Peyer's patch (tissue), 4 donors: ENCODE measurements around the gene SH3RF1. TPM values are rescaled to one million over a fixed set of nuclear protein-coding genes. Genes with fewer than 3 reads are reported as not detected.

Experiments used
- DNase-seq, 3 donors: peaks; one replicate each; pipeline ENCODE4 v3.0.0-alpha.2; 2017 to 2019
- H3K27ac ChIP-seq, 4 donors: fragments of 200-600 bp; sonication (generic); one replicate each; pipeline ENCODE4 v1.5.1; 2016 to 2019
- H3K27me3 ChIP-seq, 2 donors: fragments of 200-600 bp; sonication (generic); one replicate each; pipeline ENCODE4 v1.5.1; 2019
- H3K36me3 ChIP-seq, 3 donors: fragments of 200-600 bp; sonication (generic); one replicate each; pipeline ENCODE4 v1.5.1; 2016 to 2019
- H3K4me1 ChIP-seq, 4 donors: fragments of 200-600 bp; sonication (generic); one replicate each; pipeline ENCODE4 v1.5.1; 2016 to 2019
- H3K4me3 ChIP-seq, 4 donors: fragments of 200-600 bp; sonication (generic); 1 replicate in 3 of 4; 2 replicates in 1 of 4; pipeline ENCODE4 v1.5.1; 2016 to 2019; ENCODE audit warnings: mild to moderate bottlenecking in 1 of 4
- H3K9me3 ChIP-seq, 4 donors: fragments of 200-600 bp; sonication (generic); one replicate each; pipeline ENCODE4 v1.5.1; 2016 to 2019; ENCODE audit warnings: mild to moderate bottlenecking in 1 of 4
- CTCF ChIP-seq, 6 experiments: fragments of 450-650 bp in 4 of 6; fragments of 200-600 bp in 2 of 6; sonication (generic) in 1 of 6; IDR thresholded peaks; one replicate each; pipeline ENCODE4 v1.5.1; 2017 to 2019; ENCODE audit warnings: antibody characterized with exemption in 6 of 6, mild to moderate bottlenecking in 3 of 6, moderate library complexity in 1 of 6
- POLR2A ChIP-seq, 2 donors: fragments of 450-650 bp; IDR thresholded peaks; one replicate each; pipeline ENCODE4 v1.5.1; 2017; ENCODE audit warnings: antibody characterized with exemption in 2 of 2, mild to moderate bottlenecking in 2 of 2, moderate library complexity in 2 of 2
- total RNA-seq, 4 donors: library from RNA; depleted of rRNA; stranded (reverse); fragments of >200 nt; gene quantifications; one replicate each; pipeline ENCODE4 v1.1.0, GENCODE V29; 2016

The SH3RF1 gene
- total RNA-seq, 4 donors from 2014 or later, result 23.1 to 55.0 (median 48.1) TPM

GRCh38 chr4:169124661-169125060 is 146.1 kb downstream of the SH3RF1 start:
- Histone ChIP-seq H3K4me1 (no peaks in the 10 kb centered on the region), H3K27ac (no peak overlapping the region), H3K27me3 (no peaks in the 10 kb centered on the region), H3K9me3 (no peaks in the 10 kb centered on the region), H3K4me3 (no peak overlapping the region), H3K36me3 (peaks cover 0 to 57% (median 0%) of the 10 kb centered on the region in 3 donors)
- TF ChIP-seq CTCF (IDR thresholded peaks at IDR 0.05) (no peak), POLR2A (IDR thresholded peaks at IDR 0.05) (no peak)
- no peak for DNase-seq

GRCh38 chr4:169122422-169122821 is 148.3 kb downstream of the SH3RF1 start:
- Histone ChIP-seq H3K4me3 (no peak overlapping the region), H3K27me3 (no peaks in the 10 kb centered on the region), H3K36me3 (peaks cover 0 to 50% (median 0%) of the 10 kb centered on the region in 3 donors), H3K27ac (no peak overlapping the region), H3K9me3 (no peaks in the 10 kb centered on the region), H3K4me1 (no peaks in the 10 kb centered on the region)
- TF ChIP-seq POLR2A (IDR thresholded peaks at IDR 0.05) (no peak), CTCF (IDR thresholded peaks at IDR 0.05) (no peak)
- no peak for DNase-seq

- no peaks in the 10 kb centered on the region for H3K27me3 ChIP-seq
- peaks cover 0 to 55% (median 0%) of the 10 kb centered on the region in 3 donors for H3K36me3 ChIP-seq
- no peak overlapping the region for H3K27ac ChIP-seq
- DNase-seq, result no peak
- no peak overlapping the region for H3K4me3 ChIP-seq
- no peaks in the 10 kb centered on the region for H3K4me1 ChIP-seq
- TF ChIP-seq POLR2A (IDR thresholded peaks at IDR 0.05) (no peak), CTCF (IDR thresholded peaks at IDR 0.05) (no peak)
- H3K9me3 ChIP-seq, result no peaks in the 10 kb centered on the region
These were observed 148.8 kb downstream of the SH3RF1 start for GRCh38 chr4:169121861-169122382.

- no peak for DNase-seq
- peaks cover 0 to 64% (median 0%) of the 10 kb centered on the region in 3 donors for H3K36me3 ChIP-seq
- H3K9me3 ChIP-seq, result no peaks in the 10 kb centered on the region
- H3K4me1 ChIP-seq, result peaks cover 0 to 7% (median 0%) of the 10 kb centered on the region in 4 donors
- no peak overlapping the region for H3K4me3 ChIP-seq
- no peaks in the 10 kb centered on the region for H3K27me3 ChIP-seq
- no peak overlapping the region for H3K27ac ChIP-seq
- TF ChIP-seq POLR2A (IDR thresholded peaks at IDR 0.05), result no peak
- TF ChIP-seq CTCF (IDR thresholded peaks at IDR 0.05), result no peak
These were observed 150.1 kb downstream of the SH3RF1 start for GRCh38 chr4:169120624-169121023.

- TF ChIP-seq CTCF (IDR thresholded peaks at IDR 0.05) (no peak), POLR2A (IDR thresholded peaks at IDR 0.05) (no peak)
- no peak for DNase-seq
- Histone ChIP-seq H3K36me3 (peaks cover 0 to 60% (median 0%) of the 10 kb centered on the region in 3 donors), H3K9me3 (no peaks in the 10 kb centered on the region), H3K4me1 (peaks cover 0 to 8% (median 0%) of the 10 kb centered on the region in 4 donors), H3K4me3 (no peak overlapping the region), H3K27me3 (no peaks in the 10 kb centered on the region), H3K27ac (no peak overlapping the region)
These were observed 151.2 kb downstream of the SH3RF1 start for GRCh38 chr4:169119536-169119935.
